GM21390 (cell line): ENCODE data around the gene ATP6V0B.

Experiments used
- ATAC-seq: cut with Tn5 transposase; IDR thresholded peaks from one replicate; pipeline ENCODE4 v1.9.1; 2021; ENCODE audit not compliant: unreplicated experiment

Gene ATP6V0B

GRCh38 chr1:44024903-44025525, 50.3 kb downstream of the ATP6V0B start:
- no peak for ATAC-seq

- no peak for ATAC-seq
Measured at GRCh38 chr1:44025816-44026215, 51.1 kb downstream of the ATP6V0B start.

- ATAC-seq, result no peak
Measured at GRCh38 chr1:44027320-44027719, 52.6 kb downstream of the ATP6V0B start.
